Measurements from ENCODE around the gene MRM2. TPM values are rescaled to one million over a fixed set of nuclear protein-coding genes. Genes with fewer than 3 reads are reported as not detected.
A peak's percentile ranks its signal among the peaks of the same experiment; 100 is the strongest.

The MRM2 gene
- polyA plus RNA-seq, 2 of the 4 experiments (the other 2 are of a cell fraction): 35.6 to 44.0 TPM

DNA sequence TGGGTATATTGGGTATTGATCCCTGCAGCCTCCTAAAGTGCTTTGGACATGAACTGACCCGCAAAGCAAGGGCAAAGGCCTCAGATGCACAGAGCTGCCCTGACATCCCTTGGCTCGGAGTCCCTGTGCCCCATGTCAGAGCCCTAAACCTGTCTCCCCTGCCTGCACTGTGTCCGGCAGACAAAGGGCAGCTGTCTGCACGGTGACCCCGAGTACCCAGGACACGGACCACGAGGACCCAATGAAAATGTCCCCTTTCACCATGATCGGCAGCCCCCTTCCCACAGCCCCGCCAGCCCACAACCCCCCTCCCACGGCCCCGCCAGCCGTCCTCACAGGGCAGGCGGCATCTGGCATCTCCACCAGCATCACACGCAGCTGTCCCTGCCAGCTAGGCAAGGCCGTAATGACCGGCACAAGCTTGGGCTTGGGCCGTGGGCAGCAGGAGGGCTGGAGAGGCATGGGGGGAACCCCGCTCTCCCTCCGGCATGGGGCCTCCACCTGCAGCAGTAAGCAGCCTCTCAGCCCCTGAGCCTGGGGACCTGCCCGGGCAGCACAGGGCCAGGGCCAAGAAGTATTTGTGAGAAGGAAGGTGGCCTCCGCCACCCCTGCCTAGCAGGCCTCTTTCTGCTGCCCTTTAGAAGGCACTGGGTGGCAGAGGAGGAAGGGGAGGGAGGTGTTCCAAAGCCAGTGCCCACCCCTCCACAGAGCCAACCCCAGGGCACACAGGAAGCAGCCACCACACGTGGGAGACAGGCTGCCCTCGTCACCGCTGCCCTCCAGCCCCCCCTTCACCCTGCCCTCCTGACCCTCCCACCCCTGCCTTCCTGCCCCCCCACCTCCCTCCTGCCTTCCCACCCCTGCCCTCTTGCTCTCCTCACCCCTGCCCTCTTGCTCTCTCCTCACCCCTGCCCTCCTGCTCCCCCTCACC lies 10.1 kb upstream of the MRM2 start:
- Histone ChIP-seq H3K4me2 (no peak overlapping the region), H3K4me3 (no peak overlapping the region), H3K4me1 (peaks cover 15% of the 10 kb centered on the region), H3K27ac (peak overlapping the region in 1 of 2 experiments; percentile 62; a peak in 2 of 6 replicates), H3K9me3 (no peaks in the 10 kb centered on the region)
- no peak for DNase-seq (ENCODE audit: low read depth in 1 of 2, low spot score in 1 of 2)
- TF ChIP-seq RAD21 (conservative IDR thresholded peaks at IDR 0.05 in 1 of 2, IDR thresholded peaks at IDR 0.05 in 1 of 2): no peak
- ChIA-PET CTCF (interaction anchor here (1.3 to 1.6 kb wide), 2 partner anchors 10 to 96 kb away, joined by 5 read pairs; no protein-coding TSS in a partner anchor), POLR2A (no interaction called here)
- FAIRE-seq: no peak
- ATAC-seq: peak in 1 of 2 experiments; percentile 2; a peak in 1 of 6 replicates
- WGBS (ENCODE audit: missing lambda C conversion rate): 86% methylated on average over 9 of the region's 24 CpGs

DNA sequence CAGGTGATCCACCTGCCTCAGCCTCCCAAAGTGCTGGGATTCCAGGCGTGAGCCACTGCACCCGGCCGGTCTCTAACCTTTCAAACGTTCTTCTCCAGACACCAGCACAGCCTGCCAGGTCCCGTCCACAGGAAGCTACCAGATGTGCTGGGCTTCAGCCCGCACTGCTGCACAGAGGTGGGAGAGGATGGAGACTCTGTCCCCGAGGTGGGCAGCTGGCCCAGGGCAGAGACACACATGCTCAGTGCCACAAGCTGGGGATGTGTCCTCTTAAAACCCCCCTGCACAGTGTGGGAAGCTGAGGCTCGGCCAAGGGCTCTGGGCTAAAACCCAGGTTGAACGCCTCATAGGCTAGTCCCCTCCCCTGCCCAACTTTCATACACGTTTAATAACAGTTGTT lies 9.4 kb upstream of the MRM2 start:
- Histone ChIP-seq H3K27ac (no peak overlapping the region), H3K4me3 (no peak overlapping the region), H3K4me1 (peaks cover 15% of the 10 kb centered on the region), H3K4me2 (no peak overlapping the region), H3K9me3 (no peaks in the 10 kb centered on the region)
- ChIA-PET POLR2A (no interaction called here), CTCF (interaction anchor here (1.3 to 1.6 kb wide), 2 partner anchors 11 to 96 kb away, joined by 5 read pairs; no protein-coding TSS in a partner anchor)
- 85% methylated on average over 10 of the region's 10 CpGs for WGBS (ENCODE audit: missing lambda C conversion rate)
- ATAC-seq (no peak), DNase-seq (ENCODE audit: low read depth in 1 of 2, low spot score in 1 of 2) (no peak), FAIRE-seq (no peak)
- TF ChIP-seq GATA3 (IDR thresholded peaks at IDR 0.05; ENCODE audit: borderline replicate concordance) (no peak), SMC3 (IDR thresholded peaks at IDR 0.05) (no peak), USF2 (IDR thresholded peaks at IDR 0.05) (no peak), KDM5A (IDR thresholded peaks at IDR 0.05) (no peak), HOXB5 (CRISPR knock-in tag; IDR thresholded peaks at IDR 0.05) (no peak)

DNA sequence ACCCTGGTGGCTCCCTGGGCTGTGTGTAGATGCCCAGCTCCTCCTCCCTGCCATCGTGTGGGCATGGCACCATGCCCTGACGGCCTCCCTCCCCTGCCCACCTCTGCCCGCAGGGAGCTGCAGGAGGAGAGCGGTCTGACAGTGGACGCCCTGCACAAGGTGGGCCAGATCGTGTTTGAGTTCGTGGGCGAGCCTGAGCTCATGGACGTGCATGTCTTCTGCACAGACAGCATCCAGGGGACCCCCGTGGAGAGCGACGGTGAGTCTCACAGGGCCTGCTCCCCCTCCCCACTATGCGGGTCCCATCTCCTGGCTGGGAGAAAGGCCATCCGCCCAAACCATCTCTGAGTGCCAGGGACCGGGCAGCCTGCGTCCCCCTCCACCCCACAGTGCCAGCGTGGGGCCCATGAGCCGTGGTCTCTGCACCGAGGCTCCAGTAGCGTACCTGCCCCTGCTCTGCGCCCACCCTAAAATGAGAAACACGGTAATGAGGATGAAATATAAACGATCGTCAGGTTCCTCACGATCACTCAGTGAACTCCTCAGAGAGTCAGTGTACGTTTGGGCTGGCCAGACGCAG lies 7.8 kb upstream of the MRM2 start:
- H3K27ac ChIP-seq: peak overlapping the region in 1 of 2 experiments; percentile 82; a peak in 3 of 6 replicates
- CTCF ChIA-PET: interaction anchor here (0.6 to 2.8 kb wide), 8 partner anchors 11 to 116 kb away, joined by 3 to 32 read pairs (median 3); no protein-coding TSS in a partner anchor
- FAIRE-seq (no peak), ATAC-seq (no peak), DNase-seq (ENCODE audit: low read depth in 1 of 2, low spot score in 1 of 2) (no peak)
- no peak overlapping the region for H3K4me2 ChIP-seq
- no peaks in the 10 kb centered on the region for H3K9me3 ChIP-seq
- H3K4me1 ChIP-seq: peaks cover 15% of the 10 kb centered on the region
- no peak for TF ChIP-seq MAZ (IDR thresholded peaks at IDR 0.05; ENCODE audit: borderline replicate concordance, low read depth, low read length)
- no peak for TF ChIP-seq CHD4 (IDR thresholded peaks at IDR 0.05; ENCODE audit: borderline replicate concordance)
- no peak for TF ChIP-seq GATA3 (IDR thresholded peaks at IDR 0.05; ENCODE audit: borderline replicate concordance)
- no peak for TF ChIP-seq USF2 (IDR thresholded peaks at IDR 0.05)
- TF ChIP-seq EP300 (IDR thresholded peaks at IDR 0.05): no peak
- no peak for TF ChIP-seq JUNB (IDR thresholded peaks at IDR 0.05)
- no peak for TF ChIP-seq FOSL2 (IDR thresholded peaks at IDR 0.05)
- TF ChIP-seq FOSL2 (CRISPR knock-in tag; IDR thresholded peaks at IDR 0.05): no peak
- no peak for TF ChIP-seq HDAC2 (IDR thresholded peaks at IDR 0.05)
- TF ChIP-seq RCOR1 (IDR thresholded peaks at IDR 0.05; ENCODE audit: low read depth, low read length): no peak
- TF ChIP-seq SMC3 (IDR thresholded peaks at IDR 0.05): no peak
- 94% methylated on average over 27 of the region's 27 CpGs for WGBS (ENCODE audit: missing lambda C conversion rate)
- no peak overlapping the region for H3K4me3 ChIP-seq
- POLR2A ChIA-PET: interaction anchor here (0.7 kb wide), 1 partner anchor 11 kb away, joined by 3 read pairs; no protein-coding TSS in a partner anchor

Data from A549 (cell line).